NK-92 (cell line): Measurements from ENCODE around the gene TRIM68.

ENCODE experiments used
- DNase-seq: peaks from one replicate; lab custom pipeline; 2025; ENCODE audit not compliant: unreplicated experiment; lab: John Stamatoyannopoulos, UW

Gene TRIM68

GRCh38 chr11:4607781-4608666, at the start of gene TRIM68:
Gene TRIM68 (minus strand): TSS chr11:4608231. CDS start chr11:4605504, 2,727 bp downstream.
- DNase-seq: peak; percentile 58

DNA sequence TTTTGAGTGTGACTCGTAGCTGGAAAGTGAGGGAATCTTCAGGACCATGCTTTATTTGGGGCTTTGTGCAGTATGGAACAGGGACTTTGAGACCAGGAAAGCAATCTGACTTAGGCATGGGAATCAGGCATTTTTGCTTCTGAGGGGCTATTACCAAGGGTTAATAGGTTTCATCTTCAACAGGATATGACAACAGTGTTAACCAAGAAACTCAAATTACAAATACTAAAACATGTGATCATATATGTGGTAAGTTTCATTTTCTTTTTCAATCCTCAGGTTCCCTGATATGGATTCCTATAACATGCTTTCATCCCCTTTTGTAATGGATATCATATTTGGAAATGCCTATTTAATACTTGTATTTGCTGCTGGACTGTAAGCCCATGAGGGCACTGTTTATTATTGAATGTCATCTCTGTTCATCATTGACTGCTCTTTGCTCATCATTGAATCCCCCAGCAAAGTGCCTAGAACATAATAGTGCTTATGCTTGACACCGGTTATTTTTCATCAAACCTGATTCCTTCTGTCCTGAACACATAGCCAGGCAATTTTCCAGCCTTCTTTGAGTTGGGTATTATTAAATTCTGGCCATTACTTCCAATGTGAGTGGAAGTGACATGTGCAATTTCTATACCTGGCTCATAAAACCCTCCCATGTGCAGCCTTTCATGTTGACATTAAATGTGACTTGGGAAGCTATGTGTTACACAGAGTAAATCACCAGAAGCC, 46.8 kb upstream of the TRIM68 start:
- no peak for DNase-seq

DNA sequence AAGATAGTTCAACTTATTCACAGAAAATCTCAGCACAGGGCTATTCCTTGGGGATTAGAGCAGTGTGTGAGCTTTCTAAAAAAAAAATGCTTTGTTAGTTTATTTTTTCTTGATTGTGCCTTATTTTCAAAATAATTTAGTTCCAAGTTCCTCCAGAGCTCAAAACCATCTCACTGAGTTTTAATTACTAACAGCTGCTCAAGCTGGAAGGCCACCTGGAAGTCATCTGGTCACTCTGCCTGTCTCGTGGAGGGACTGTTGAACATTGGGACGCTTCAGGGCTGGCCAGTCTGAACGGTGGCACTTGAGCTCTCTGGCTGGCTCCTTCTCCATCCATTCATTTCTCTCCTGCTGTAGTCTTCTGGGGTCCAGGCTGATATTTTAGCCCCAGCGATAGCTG, 39.7 kb upstream of the TRIM68 start:
- DNase-seq: no peak

DNA sequence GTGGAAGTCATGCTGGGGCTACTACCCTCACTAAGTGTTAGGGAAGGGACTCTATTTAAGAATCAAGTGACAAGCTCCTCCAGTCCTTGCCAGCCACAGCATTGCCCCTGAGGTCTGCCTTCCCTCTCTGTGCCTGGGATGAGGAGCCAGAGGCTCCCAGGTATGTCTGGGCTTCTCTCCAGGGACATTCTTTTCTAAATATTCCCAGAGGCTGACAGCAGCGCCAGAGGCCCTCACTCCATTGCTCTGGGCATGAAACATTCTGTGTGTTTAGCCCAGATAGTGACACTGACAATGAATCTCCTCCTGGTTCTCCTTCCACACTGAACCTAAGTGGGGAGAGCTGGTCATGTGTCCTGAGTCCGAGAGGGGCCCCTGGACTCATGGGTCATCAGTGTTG, 37.9 kb upstream of the TRIM68 start:
- no peak for DNase-seq

DNA sequence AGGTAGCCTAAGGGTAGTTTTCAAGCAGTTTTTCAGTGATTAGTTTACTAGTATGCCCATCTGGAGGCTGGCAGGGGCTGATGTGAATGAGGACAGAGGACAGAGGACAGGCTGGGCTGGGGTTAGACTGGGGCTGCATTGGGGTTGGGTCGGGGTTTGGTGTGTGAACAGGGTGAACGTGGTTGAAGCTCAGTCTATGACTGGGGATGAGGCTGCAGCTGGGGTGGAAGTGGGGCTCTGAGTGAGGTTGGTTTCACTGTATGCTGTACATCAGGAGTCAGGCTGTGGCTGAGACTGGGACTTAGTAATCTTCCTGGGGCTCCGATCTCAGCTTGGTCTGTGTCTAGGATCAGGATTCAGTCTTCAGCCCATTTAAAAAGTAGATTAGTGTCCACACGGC, 36.2 kb upstream of the TRIM68 start:
- DNase-seq: no peak

- DNase-seq: no peak
These were observed 35.7 kb upstream of the TRIM68 start, which contains the start of gene OR51E1 for GRCh38 chr11:4643682-4644081. Gene OR51E1 (plus strand): TSS chr11:4643982. CDS start chr11:4652527, 8,545 bp downstream.

- no peak for DNase-seq
These were observed 35.0 kb upstream of the TRIM68 start for GRCh38 chr11:4643076-4643475.

DNA sequence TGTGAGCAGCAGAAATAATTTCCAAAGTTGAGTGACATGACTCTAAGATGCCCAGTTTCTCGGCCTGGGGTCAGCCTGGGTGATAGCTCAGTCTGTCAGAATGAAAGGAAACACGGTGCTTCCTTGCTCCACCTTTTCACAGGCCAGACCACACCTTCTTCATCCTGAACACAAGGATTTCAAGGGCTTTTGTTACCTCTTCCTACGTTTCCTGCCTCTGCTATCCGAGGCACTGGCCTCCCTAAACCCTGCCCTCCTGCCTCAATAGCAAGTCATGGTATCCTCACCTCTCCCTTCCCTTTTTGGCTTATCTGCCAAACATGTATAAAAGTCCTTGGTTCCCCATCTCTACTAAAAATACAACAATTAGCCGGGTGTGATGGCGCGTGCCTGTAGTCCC, 34.0 kb upstream of the TRIM68 start:
- no peak for DNase-seq

DNA sequence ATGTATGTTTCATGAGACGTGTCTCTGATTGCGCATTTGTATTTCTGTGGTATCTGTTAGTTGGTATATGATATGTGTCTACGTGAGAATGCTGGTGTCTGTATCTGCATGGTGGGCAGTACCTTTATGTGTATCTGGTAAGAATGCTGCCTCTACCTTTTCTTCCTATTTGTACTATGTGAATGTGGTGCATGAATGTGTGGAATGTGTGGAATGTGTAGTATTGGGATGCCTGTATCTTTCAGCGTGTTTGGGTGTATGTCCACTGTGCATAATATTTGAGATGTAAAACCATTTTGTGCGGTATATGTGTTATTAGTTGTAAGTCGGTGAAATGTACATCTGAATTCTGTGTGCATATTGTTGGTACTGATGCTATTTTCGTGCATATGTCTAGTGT, 33.5 kb upstream of the TRIM68 start:
- DNase-seq: no peak

DNA sequence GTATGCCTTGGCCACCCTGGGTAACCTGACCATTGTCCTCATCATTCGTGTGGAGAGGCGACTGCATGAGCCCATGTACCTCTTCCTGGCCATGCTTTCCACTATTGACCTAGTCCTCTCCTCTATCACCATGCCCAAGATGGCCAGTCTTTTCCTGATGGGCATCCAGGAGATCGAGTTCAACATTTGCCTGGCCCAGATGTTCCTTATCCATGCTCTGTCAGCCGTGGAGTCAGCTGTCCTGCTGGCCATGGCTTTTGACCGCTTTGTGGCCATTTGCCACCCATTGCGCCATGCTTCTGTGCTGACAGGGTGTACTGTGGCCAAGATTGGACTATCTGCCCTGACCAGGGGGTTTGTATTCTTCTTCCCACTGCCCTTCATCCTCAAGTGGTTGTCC, 31.9 kb upstream of the TRIM68 start:
- no peak for DNase-seq

DNA sequence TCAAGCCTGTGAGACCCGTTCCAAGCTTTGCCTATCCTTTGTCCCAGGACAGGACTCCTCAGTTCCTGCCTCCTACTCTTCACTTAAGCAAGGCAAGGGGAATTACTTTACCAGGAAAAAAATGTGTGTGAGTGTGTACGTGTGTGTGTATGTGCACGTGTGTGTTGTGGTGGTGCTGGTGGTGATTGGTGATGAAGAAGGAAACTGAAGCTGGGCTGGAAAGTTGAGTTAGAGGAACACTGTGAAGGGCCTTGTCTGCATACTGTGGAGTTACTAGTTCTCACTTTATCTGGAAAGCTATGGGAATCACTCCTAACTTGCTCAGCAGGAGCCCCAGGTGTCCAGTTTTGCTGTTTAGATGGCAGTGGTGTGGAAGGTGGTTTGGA, 29.6 kb upstream of the TRIM68 start:
- no peak for DNase-seq

GRCh38 chr11:4636962-4637661, 29.1 kb upstream of the TRIM68 start, which contains the start of gene OR51D1:
Gene OR51D1 (plus strand): TSS chr11:4637477. CDS start chr11:4639791, 2,314 bp downstream.
- DNase-seq: no peak

- DNase-seq: no peak
These were observed 28.1 kb upstream of the TRIM68 start for GRCh38 chr11:4636136-4636535.

DNA sequence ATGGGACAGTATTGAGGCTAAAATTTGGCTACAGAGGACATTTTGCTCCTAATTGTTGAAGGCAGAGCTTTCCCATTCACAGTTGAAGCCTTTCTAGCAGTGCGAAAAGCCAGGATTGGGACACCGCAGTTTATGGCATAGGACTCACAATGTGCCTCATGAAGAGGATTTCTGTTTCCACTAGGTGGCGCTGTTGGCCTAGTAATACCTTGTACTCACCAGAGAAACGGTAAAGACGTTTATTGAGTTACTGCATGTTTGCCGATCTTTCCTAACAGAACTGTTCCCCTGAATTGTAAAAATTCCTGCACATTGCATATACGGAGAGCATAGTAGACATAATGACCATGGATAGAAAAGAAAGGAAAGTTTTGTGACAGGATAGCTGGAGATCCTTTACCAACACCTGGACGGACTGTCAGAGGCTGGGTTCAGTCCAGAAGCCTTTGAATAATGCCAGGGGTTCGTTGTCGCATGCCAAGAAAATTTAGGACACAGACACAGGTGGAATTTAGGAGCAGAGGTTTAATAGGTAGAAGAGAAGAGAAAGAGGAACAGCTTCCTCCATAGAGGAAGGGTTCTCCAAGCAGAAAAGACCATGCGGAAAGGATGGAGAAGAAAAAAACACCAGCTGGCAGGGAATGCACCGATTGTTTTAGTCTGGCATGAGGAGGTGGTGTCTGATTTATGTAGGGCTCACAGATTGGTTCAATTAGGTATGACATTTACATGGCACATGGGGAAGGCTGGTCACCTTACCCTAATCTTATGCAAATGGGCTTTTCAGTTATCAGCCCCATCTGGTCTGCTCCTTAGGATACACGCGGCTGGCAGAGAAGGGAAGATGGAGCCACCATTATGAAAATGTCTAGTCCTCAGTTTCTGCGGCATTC, 18.4 kb upstream of the TRIM68 start:
- DNase-seq: no peak

- DNase-seq: no peak
These were observed 11.5 kb upstream of the TRIM68 start for GRCh38 chr11:4619514-4619913.

DNA sequence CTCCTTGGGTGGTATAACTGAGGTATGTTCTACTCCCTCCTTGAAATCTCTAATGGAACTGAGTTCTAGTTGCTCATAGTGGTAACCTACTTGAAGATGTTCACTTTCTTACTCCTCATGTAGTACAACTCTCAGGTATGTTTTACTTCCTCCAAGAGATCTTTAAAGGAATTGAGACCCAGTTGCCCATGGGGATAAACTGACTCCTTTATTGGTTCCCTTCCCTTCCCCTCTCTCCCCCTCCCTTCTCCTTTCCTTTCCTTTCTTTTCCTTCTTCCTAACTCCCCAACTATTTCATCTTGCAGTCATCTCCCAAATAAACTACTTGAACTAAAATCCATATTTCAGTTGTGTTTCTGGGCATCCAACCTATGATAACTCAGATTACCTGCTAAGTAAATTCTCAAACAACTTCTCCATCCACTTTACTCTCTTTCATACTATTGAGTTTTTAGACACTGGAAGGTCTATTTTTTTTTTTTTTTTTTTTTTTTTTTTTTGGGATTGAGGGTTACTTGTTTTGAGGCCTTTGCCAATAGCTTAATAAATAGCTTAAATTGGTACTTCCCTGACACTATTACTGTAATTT, 7.9 kb upstream of the TRIM68 start:
- no peak for DNase-seq

DNA sequence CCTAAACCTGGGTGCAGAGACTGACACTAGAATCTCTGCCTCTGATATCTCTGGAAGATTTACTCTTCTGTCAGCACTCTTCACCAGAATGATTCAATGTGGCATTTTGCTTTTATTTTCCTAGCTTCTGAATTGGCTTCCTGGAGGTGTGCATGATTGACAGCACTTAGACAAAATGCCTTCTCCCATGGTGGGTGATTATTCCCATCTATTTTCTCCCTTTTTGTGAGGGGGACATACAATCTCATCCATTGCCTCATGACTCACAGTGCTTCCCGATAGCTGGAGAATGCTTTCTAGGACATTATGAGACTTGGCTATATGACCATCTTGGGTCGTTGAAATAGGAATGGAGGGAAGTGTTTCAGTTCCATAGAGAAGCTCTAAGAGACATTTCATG, 4.0 kb upstream of the TRIM68 start:
- DNase-seq: no peak

DNA sequence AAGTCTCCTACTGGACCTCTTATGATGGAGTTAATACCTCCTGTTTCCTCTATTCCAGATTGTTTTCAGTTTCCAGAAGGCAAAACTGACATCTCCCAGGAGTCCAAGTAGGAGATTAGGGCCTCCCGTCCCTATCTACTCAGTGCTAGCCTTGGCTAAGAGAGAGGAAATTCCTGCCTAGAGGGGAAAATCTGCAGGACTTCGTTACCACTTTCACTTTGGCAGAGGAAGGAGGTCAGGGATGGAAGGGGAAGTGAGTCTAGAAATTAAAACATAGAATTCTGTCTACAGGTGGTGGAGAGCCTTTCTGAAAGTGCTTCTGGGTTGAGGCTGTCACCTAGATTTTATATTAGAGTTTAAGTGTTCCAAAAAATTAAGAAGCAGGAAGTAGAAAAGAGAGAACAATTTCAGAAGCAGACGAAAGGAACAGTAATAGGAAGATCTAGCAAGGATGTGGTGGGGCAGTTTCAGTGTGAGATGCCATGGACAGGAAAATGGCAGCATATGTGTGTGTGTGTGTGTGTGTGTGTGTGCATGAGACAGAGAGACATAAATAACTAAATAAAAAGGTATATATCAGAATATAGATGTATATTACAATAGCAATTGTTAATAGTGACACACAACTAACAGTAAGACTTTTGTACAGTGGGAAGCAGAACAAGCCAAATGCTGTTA, 2.4 kb upstream of the TRIM68 start:
- DNase-seq: no peak

DNA sequence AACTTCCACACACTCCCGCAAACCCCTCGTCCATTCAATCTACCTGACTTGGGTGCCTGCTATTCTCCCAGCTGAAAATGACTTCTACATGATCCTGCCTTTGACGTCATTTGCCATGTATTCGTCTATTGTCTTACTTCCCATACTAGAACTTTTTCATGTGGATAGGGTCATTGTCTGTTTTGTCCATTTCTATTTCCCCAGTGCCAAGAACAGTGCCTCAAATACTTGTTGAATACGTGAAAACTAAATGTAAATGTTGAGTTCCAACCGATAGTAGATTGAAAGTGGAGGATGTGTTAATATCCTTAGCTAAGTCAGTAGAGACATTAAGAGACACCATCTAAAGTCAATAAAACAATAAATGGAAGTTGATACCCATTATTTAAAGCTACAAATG, 935 bp downstream of the TRIM68 start:
- DNase-seq: no peak
